ENCODE measurements around the gene ECEL1. TPM values are rescaled to one million over a fixed set of nuclear protein-coding genes. Genes with fewer than 3 reads are reported as not detected.

Gene ECEL1
- total and polyA plus RNA-seq, 9 of the 15 experiments (the other 6 are each of a cell fraction or from before 2014, with no cell fraction given) = 0.09 TPM; not detected in 8

- intact Hi-C loops (cut with micrococcal nuclease) (no loop called here), in situ Hi-C loops (cut with MboI) (no loop called here)
- no TSS peak for BruUV-seq (replicated peaks)
- FAIRE-seq (no peak), ATAC-seq (no peak), DNase-seq (ENCODE audit: extremely low read depth in 1 of 4, low spot score in 3 of 4) (no peak)
- H3K9me1 ChIP-seq (ENCODE audit: control insufficient read depth, insufficient read depth, low read length) = no peaks in the 10 kb centered on the region
- ChIA-PET POLR2A (no interaction called here), CTCF (ENCODE audit: low intra/inter-chr PET ratio) (no interaction called here)
- no peaks in the 10 kb centered on the region for H3K9me3 ChIP-seq (replicated peaks; ENCODE audit: control insufficient read depth, insufficient read depth, low read depth, low read length)
- no peak overlapping the region for H2AFZ ChIP-seq (ENCODE audit: low read depth, low read length)
- H3K4me1 ChIP-seq (replicated peaks in 1 of 2; ENCODE audit: control insufficient read depth in 2 of 2, insufficient read depth in 2 of 2, low read length in 2 of 2) = peaks cover 0 to 4% of the 10 kb centered on the region in 2 experiments; a peak in 2 of 5 replicates
- H3K9ac ChIP-seq (ENCODE audit: insufficient read depth in 1 of 2, low read depth in 2 of 2, low read length in 2 of 2) = no peak overlapping the region
- WGBS (ENCODE audit: insufficient coverage, low coverage, missing lambda C conversion rate) = 24% methylated on average over 41 of the region's 56 CpGs
- H3K27ac ChIP-seq (ENCODE audit: extremely low read depth, low read depth, low read length) = no peak overlapping the region
- no peak overlapping the region for H3K4me3 ChIP-seq
- no peaks in the 10 kb centered on the region for H4K20me1 ChIP-seq (replicated peaks; ENCODE audit: control insufficient read depth, insufficient read depth, low read length)
- H3K36me3 ChIP-seq (ENCODE audit: control insufficient read depth, insufficient read depth, low read length) = no peaks in the 10 kb centered on the region
- no peaks in the 10 kb centered on the region for H3K79me2 ChIP-seq (ENCODE audit: control insufficient read depth, insufficient read depth, low read length)
- peaks cover 0 to 54% of the 10 kb centered on the region in 2 experiments; a peak in 3 of 5 replicates for H3K27me3 ChIP-seq (ENCODE audit: control insufficient read depth in 2 of 2, insufficient read depth in 2 of 2, low read length in 2 of 2)
- no peak overlapping the region for H3K4me2 ChIP-seq (ENCODE audit: insufficient read depth, low read length)
- TF ChIP-seq ZNF146 (CRISPR knock-in tag; IDR thresholded peaks at IDR 0.05; ENCODE audit: unreplicated experiment) (no peak), NKRF (IDR thresholded peaks at IDR 0.05; ENCODE audit: borderline replicate concordance) (no peak), CBX5 (IDR thresholded peaks at IDR 0.05; ENCODE audit: borderline replicate concordance, low read depth) (no peak), BCOR (IDR thresholded peaks at IDR 0.05) (no peak), POLR3A (IDR thresholded peaks at IDR 0.05; ENCODE audit: borderline replicate concordance, extremely low read depth, insufficient read depth, insufficient read length) (no peak), ZNF655 (CRISPR knock-in tag; IDR thresholded peaks at IDR 0.05) (no peak), ZNF778 (CRISPR knock-in tag; IDR thresholded peaks at IDR 0.05) (no peak), ARID4B (CRISPR knock-in tag; IDR thresholded peaks at IDR 0.05) (no peak), GTF2A2 (tag; IDR thresholded peaks at IDR 0.05) (no peak)
Measured at GRCh38 chr2:232458661-232459418, 28.8 kb downstream of the ECEL1 start.
